H1 (cell line): ENCODE measurements around the gene CLEC18B.
"Not testable (repeated sequence)": the region's sequence is repeated elsewhere in the genome, so short reads cannot be mapped to it uniquely, and the experiment has no call there.

ENCODE experiments used
- BCL11A ChIP-seq, 2 experiments: IDR thresholded peaks; one replicate each; pipeline ENCODE4 v1.6.1; 2011; ENCODE audit warnings: low read depth in 2 of 2, low read length in 2 of 2, mild to moderate bottlenecking in 2 of 2
- CBX5 ChIP-seq: fragments of 300-800, 300-1000 bp; sonication (generic); IDR thresholded peaks from 2 replicates; pipeline ENCODE4 v1.7.1; 2016; ENCODE audit warnings: antibody characterized with exemption, low read length, low read depth
- CBX8 ChIP-seq: fragments of 300-800, 300-1000 bp; sonication (generic); IDR thresholded peaks from 2 replicates; pipeline ENCODE4 v1.7.1; 2016; ENCODE audit warnings: low read depth, low read length, borderline replicate concordance
- CTBP2 ChIP-seq: IDR thresholded peaks from 2 replicates; pipeline ENCODE4 v1.7.0; 2011; ENCODE audit warnings: borderline replicate concordance, mild to moderate bottlenecking, moderate library complexity, mixed read lengths, low read length; ENCODE audit not compliant: insufficient read depth, insufficient read length
- EZH2 ChIP-seq: fragments of 200-600 bp; sonication (generic); IDR thresholded peaks from 2 replicates; pipeline ENCODE4 v1.7.1; 2012; ENCODE audit warnings: low read depth, mild to moderate bottlenecking, moderate library complexity, low read length, inconsistent platforms; ENCODE audit not compliant: severe bottlenecking
- JUND ChIP-seq: IDR thresholded peaks from 2 replicates; pipeline ENCODE4 v1.6.1; 2011; ENCODE audit warnings: mild to moderate bottlenecking, improper control_type of control experiment, low read length
- KDM1A ChIP-seq: fragments of 200-600, 300-600 bp; sonication (generic); IDR thresholded peaks from 2 replicates; pipeline ENCODE4 v1.7.1; 2016; ENCODE audit warnings: mild to moderate bottlenecking, low read length, borderline replicate concordance
- PHF8 ChIP-seq: fragments of 200-600 bp; sonication (generic); conservative IDR thresholded peaks from 2 replicates; pipeline ENCODE4 v1.7.1; 2012; ENCODE audit warnings: low read depth, mild to moderate bottlenecking, inconsistent platforms, low read length, moderate library complexity
- POLR2A ChIP-seq, 2 experiments: IDR thresholded peaks; 1 replicate in 1 of 2; 2 replicates in 1 of 2; pipeline ENCODE4 v1.6.1; 2011; ENCODE audit warnings: low read depth in 2 of 2, low read length in 2 of 2, mild to moderate bottlenecking in 2 of 2; ENCODE audit errors: control extremely low read depth in 1 of 2
- POLR2AphosphoS5 ChIP-seq: IDR thresholded peaks from 2 replicates; pipeline ENCODE4 v1.6.1; 2011; ENCODE audit warnings: low read depth, low read length
- RXRA ChIP-seq: IDR thresholded peaks from 2 replicates; pipeline ENCODE4 v1.6.1; 2011; ENCODE audit warnings: low read depth, mild to moderate bottlenecking, low read length, moderate library complexity; ENCODE audit not compliant: insufficient read depth
- TAF1 ChIP-seq: IDR thresholded peaks from 2 replicates; pipeline ENCODE4 v1.6.1; 2011; ENCODE audit warnings: mild to moderate bottlenecking, low read depth, low read length
- TF ChIP-seq, protein P1 (sequence below), 3 experiments: IDR thresholded peaks; 1 replicate in 2 of 3; 2 replicates in 1 of 3; pipeline versions ENCODE4 v1.5.1 to v1.6.1; 2011; ENCODE audit warnings: low read length in 3 of 3, mild to moderate bottlenecking in 3 of 3, inconsistent platforms in 2 of 3, low read depth in 1 of 3, moderate library complexity in 1 of 3; ENCODE audit not compliant: insufficient read depth in 1 of 3; ENCODE audit errors: control extremely low read depth in 1 of 3

DNA sequence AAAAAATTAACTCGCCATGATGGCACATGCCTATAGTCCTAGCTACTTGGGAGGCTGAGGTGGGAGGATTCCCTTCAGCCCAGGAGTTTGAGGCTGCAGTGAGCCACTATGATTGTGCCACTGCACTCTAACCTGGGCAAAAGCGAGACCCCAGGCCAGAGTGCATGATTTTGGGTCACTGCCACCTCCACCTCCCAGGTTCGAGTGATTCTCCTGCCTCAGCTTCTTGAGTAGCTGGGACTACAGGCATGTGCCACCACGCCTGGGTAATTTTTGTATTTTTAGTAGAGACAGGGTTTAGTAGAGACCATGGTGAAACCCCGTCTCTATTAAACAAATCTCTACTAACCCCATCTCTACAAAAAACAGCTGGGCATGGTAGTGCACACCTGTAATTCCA is 26.7 kb downstream of the CLEC18B start:
- TF ChIP-seq PHF8; POLR2AphosphoS5; TAF1; JUND; EZH2; CBX8; KDM1A; CTBP2; CBX5; POLR2A (IDR thresholded peaks at IDR 0.05; ENCODE audit: control extremely low read depth in 1 of 2, low read depth in 2 of 2, low read length in 2 of 2); BCL11A (IDR thresholded peaks at IDR 0.05; ENCODE audit: low read depth in 2 of 2, low read length in 2 of 2); RXRA: not testable (repeated sequence)
- TF ChIP-seq, protein P1, sequence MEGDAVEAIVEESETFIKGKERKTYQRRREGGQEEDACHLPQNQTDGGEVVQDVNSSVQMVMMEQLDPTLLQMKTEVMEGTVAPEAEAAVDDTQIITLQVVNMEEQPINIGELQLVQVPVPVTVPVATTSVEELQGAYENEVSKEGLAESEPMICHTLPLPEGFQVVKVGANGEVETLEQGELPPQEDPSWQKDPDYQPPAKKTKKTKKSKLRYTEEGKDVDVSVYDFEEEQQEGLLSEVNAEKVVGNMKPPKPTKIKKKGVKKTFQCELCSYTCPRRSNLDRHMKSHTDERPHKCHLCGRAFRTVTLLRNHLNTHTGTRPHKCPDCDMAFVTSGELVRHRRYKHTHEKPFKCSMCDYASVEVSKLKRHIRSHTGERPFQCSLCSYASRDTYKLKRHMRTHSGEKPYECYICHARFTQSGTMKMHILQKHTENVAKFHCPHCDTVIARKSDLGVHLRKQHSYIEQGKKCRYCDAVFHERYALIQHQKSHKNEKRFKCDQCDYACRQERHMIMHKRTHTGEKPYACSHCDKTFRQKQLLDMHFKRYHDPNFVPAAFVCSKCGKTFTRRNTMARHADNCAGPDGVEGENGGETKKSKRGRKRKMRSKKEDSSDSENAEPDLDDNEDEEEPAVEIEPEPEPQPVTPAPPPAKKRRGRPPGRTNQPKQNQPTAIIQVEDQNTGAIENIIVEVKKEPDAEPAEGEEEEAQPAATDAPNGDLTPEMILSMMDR (IDR thresholded peaks at IDR 0.05; ENCODE audit: control extremely low read depth in 1 of 3, insufficient read depth in 1 of 3, low read depth in 1 of 3, low read length in 3 of 3) = not testable (repeated sequence)
